Measurements from ENCODE around the gene GPAT2.
A peak's percentile ranks its signal among the peaks of the same experiment; 100 is the strongest.

Gene GPAT2

DNA sequence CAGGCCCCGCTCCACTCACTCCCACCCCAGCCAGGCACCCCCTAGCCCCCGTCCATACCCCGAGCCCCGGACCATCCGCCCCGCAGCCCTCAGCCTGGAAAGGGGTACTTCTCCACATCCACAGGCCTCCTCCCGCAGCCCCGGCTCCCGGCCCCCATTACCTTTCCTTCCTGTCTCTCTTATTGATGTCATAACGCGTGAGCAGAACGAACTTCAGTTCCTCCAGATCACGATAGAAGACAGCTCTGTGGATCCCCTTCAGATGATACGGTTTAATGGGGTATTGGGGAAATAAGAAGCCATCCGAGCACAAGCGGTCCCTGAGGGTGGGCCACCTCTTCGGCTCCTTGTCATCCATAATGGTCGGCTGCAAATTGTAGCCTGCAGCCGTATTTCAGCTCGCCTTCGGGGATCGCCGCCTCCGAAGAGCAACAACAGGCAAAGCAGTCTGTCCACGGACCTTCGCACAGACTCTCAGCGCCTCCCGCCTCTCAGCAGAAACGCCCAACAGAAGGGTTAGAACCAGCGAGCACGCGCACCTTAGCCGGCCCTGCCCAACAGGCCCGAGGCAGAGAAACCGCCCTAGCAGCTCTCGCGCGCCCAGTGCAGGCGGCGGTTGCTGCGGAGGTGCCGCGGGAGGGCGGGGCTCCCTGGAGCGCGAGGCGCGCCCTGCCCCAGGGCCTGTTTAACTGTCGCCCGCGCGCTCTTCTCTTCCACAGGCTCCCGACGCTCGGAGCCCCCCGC, 43.2 kb downstream of the GPAT2 start, which contains the start of gene ANKRD36C:
ANKRD36C (minus strand) TSS at position 474 of the 744 bp plus-strand sequence; CDS start at position 358, 116 bp downstream.
- peak within 1 kb of the TSS; percentile 27 to 94 (median 86) for H3K27ac ChIP-seq

GRCh38 chr2:95990884-95991283, 43.8 kb downstream of the GPAT2 start:
- Histone ChIP-seq H3K27ac (peak overlapping the region in 1 of 21 experiments; percentile 62), H3K4me3 (peak overlapping the region in 5 of 7 experiments; percentile 46 to 64 (median 59))

More for the DNA sequence above, 43.2 kb downstream of the GPAT2 start, which contains the start of gene ANKRD36C:
- H3K4me3 ChIP-seq, result peak within 1 kb of the TSS; percentile 46 to 64 (median 59)

Measured in skin epidermis (tissue), 12 donors.